ENCODE data around the gene RTBDN.
"Not testable (repeated sequence)": the region's sequence is repeated elsewhere in the genome, so short reads cannot be mapped to it uniquely, and the experiment has no call there.

Gene RTBDN

GRCh38 chr19:12799742-12800465 lies 34.5 kb downstream of the RTBDN start:
- no peak overlapping the region for H3K4me3 ChIP-seq (ENCODE audit: low read length)
- no peak for DNase-seq (ENCODE audit: low read depth)
- no peak for TF ChIP-seq CTCF (conservative IDR thresholded peaks at IDR 0.05; ENCODE audit: low read length)

- DNase-seq (ENCODE audit: low read depth); H3K4me3 ChIP-seq (ENCODE audit: low read length): not testable (repeated sequence)
Observed at GRCh38 chr19:12797607-12798006, 36.8 kb downstream of the RTBDN start.

GRCh38 chr19:12797141-12797587 lies 37.2 kb downstream of the RTBDN start:
- DNase-seq (ENCODE audit: low read depth): no peak
- TF ChIP-seq CTCF (conservative IDR thresholded peaks at IDR 0.05; ENCODE audit: low read length): no peak

GRCh38 chr19:12796146-12797071 lies 38.0 kb downstream of the RTBDN start:
- peak; percentile 95 for TF ChIP-seq CTCF (conservative IDR thresholded peaks at IDR 0.05; ENCODE audit: low read length)
- peak; percentile 72 for DNase-seq (ENCODE audit: low read depth)
- no peak overlapping the region for H3K4me3 ChIP-seq (ENCODE audit: low read length)

More at GRCh38 chr19:12797141-12797587, 37.2 kb downstream of the RTBDN start:
- H3K4me3 ChIP-seq (ENCODE audit: low read length): no peak overlapping the region

- no peak for TF ChIP-seq CTCF (conservative IDR thresholded peaks at IDR 0.05; ENCODE audit: low read length)
- DNase-seq (ENCODE audit: low read depth): no peak
- no peak overlapping the region for H3K4me3 ChIP-seq (ENCODE audit: low read length)
Observed at GRCh38 chr19:12794971-12795381, 39.4 kb downstream of the RTBDN start.

- peak overlapping the region; percentile 99 for H3K4me3 ChIP-seq (ENCODE audit: low read length)
- DNase-seq (ENCODE audit: low read depth): peak; percentile 42
- TF ChIP-seq CTCF (conservative IDR thresholded peaks at IDR 0.05; ENCODE audit: low read length): no peak
Observed at GRCh38 chr19:12794196-12794941, 40.0 kb downstream of the RTBDN start.

All from AG10803 (cell line).